ENCODE results near the gene ARHGEF19.
A peak's percentile ranks its signal among the peaks of the same experiment; 100 is the strongest.

ARHGEF19 gene

GRCh38 chr1:16244650-16245285, 32.3 kb upstream of the ARHGEF19 start:
- TF ChIP-seq CTCF (IDR thresholded peaks at IDR 0.05; ENCODE audit: control insufficient read depth, insufficient read depth, low read depth, low read length, missing control alignments), result no peak
- no peak overlapping the region for H3K4me3 ChIP-seq (ENCODE audit: control insufficient read depth, low read depth, low read length)
- DNase-seq (ENCODE audit: low read depth), result no peak

GRCh38 chr1:16243936-16244649, 31.6 kb upstream of the ARHGEF19 start:
- DNase-seq (ENCODE audit: low read depth), result peak; percentile 38
- TF ChIP-seq CTCF (IDR thresholded peaks at IDR 0.05; ENCODE audit: control insufficient read depth, insufficient read depth, low read depth, low read length, missing control alignments), result peak; percentile 88
- H3K4me3 ChIP-seq (ENCODE audit: control insufficient read depth, low read depth, low read length), result no peak overlapping the region

- H3K4me3 ChIP-seq (ENCODE audit: control insufficient read depth, low read depth, low read length), result no peak overlapping the region
- no peak for TF ChIP-seq CTCF (IDR thresholded peaks at IDR 0.05; ENCODE audit: control insufficient read depth, insufficient read depth, low read depth, low read length, missing control alignments)
- DNase-seq (ENCODE audit: low read depth), result no peak
Observed at GRCh38 chr1:16243215-16243610, 30.8 kb upstream of the ARHGEF19 start.

- H3K4me3 ChIP-seq (ENCODE audit: control insufficient read depth, low read depth, low read length), result no peak overlapping the region
- no peak for DNase-seq (ENCODE audit: low read depth)
- no peak for TF ChIP-seq CTCF (IDR thresholded peaks at IDR 0.05; ENCODE audit: control insufficient read depth, insufficient read depth, low read depth, low read length, missing control alignments)
Observed at GRCh38 chr1:16242556-16243214, 30.2 kb upstream of the ARHGEF19 start.

- H3K4me3 ChIP-seq (ENCODE audit: control insufficient read depth, low read depth, low read length), result no peak overlapping the region
- TF ChIP-seq CTCF (IDR thresholded peaks at IDR 0.05; ENCODE audit: control insufficient read depth, insufficient read depth, low read depth, low read length, missing control alignments), result no peak
- no peak for DNase-seq (ENCODE audit: low read depth)
Observed at GRCh38 chr1:16241221-16241708, 28.8 kb upstream of the ARHGEF19 start.

- TF ChIP-seq CTCF (IDR thresholded peaks at IDR 0.05; ENCODE audit: control insufficient read depth, insufficient read depth, low read depth, low read length, missing control alignments), result no peak
- H3K4me3 ChIP-seq (ENCODE audit: control insufficient read depth, low read depth, low read length), result no peak overlapping the region
- no peak for DNase-seq (ENCODE audit: low read depth)
Observed at GRCh38 chr1:16239972-16240491, 27.6 kb upstream of the ARHGEF19 start.
